HG02870 (cell line): ENCODE data around the gene MFSD2A.
"Not testable (repeated sequence)": the region's sequence is repeated elsewhere in the genome, so short reads cannot be mapped to it uniquely, and the experiment has no call there.

Source experiments
- ATAC-seq: cut with Tn5 transposase; IDR thresholded peaks from one replicate; pipeline ENCODE4 v1.9.1; 2021; ENCODE audit warnings: mild to moderate bottlenecking, moderate library complexity; ENCODE audit not compliant: unreplicated experiment

The MFSD2A gene

GRCh38 chr1:39954870-39955546 lies at the start of gene MFSD2A:
MFSD2A (plus strand) TSS chr1:39955145; CDS start chr1:39955293, 148 bp downstream.
- ATAC-seq = peak; percentile 56

- ATAC-seq = no peak
Measured at GRCh38 chr1:39905172-39905571, 49.8 kb upstream of the MFSD2A start.

- no peak for ATAC-seq
Measured at GRCh38 chr1:39907528-39908453, 47.2 kb upstream of the MFSD2A start.

- ATAC-seq = no peak
Measured at GRCh38 chr1:39908534-39908933, 46.4 kb upstream of the MFSD2A start.

GRCh38 chr1:39910263-39910662 lies 44.7 kb upstream of the MFSD2A start:
- no peak for ATAC-seq

- ATAC-seq = not testable (repeated sequence)
Measured at GRCh38 chr1:39913136-39913535, 41.8 kb upstream of the MFSD2A start.

GRCh38 chr1:39915499-39916129 lies 39.3 kb upstream of the MFSD2A start:
- ATAC-seq = no peak

GRCh38 chr1:39917825-39918224 lies 37.1 kb upstream of the MFSD2A start:
- no peak for ATAC-seq

- ATAC-seq = peak; percentile 78
Measured at GRCh38 chr1:39919545-39919944, 35.4 kb upstream of the MFSD2A start.

- ATAC-seq = no peak
Measured at GRCh38 chr1:39922251-39922688, 32.7 kb upstream of the MFSD2A start.

GRCh38 chr1:39925721-39926342 lies 29.1 kb upstream of the MFSD2A start:
- no peak for ATAC-seq

GRCh38 chr1:39926343-39926793 lies 28.6 kb upstream of the MFSD2A start:
- no peak for ATAC-seq

GRCh38 chr1:39926820-39927219 lies 28.1 kb upstream of the MFSD2A start:
- no peak for ATAC-seq

GRCh38 chr1:39927538-39927937 lies 27.4 kb upstream of the MFSD2A start:
- ATAC-seq = no peak

- ATAC-seq = no peak
Measured at GRCh38 chr1:39928809-39929587, 25.9 kb upstream of the MFSD2A start.

- ATAC-seq = no peak
Measured at GRCh38 chr1:39933956-39934941, 20.7 kb upstream of the MFSD2A start.

GRCh38 chr1:39936724-39937491 lies 18.0 kb upstream of the MFSD2A start:
- ATAC-seq = no peak

- no peak for ATAC-seq
Measured at GRCh38 chr1:39938856-39939255, 16.1 kb upstream of the MFSD2A start.
